Liver (tissue), 3 donors: ENCODE data around the gene HMX1.

ENCODE experiments used
- ATF3 ChIP-seq: IDR thresholded peaks from 2 replicates; pipeline ENCODE4 v1.6.1; 2016; ENCODE audit warnings: antibody characterized with exemption
- CTCF ChIP-seq: fragments of 150-350 bp; IDR thresholded peaks from 2 replicates; pipeline ENCODE4 v1.5.1; 2017; ENCODE audit warnings: improper control_type of control experiment, low read depth, low read length; ENCODE audit not compliant: missing input control
- EGR1 ChIP-seq, 2 donors: IDR thresholded peaks; 2 replicates each; pipeline ENCODE4 v1.6.1; 2016 to 2018; ENCODE audit warnings: antibody characterized with exemption in 2 of 2, low read depth in 2 of 2
- FOXA1 ChIP-seq: IDR thresholded peaks from 2 replicates; pipeline ENCODE4 v1.6.1; 2016; ENCODE audit warnings: antibody characterized with exemption
- GABPA ChIP-seq, 2 donors: IDR thresholded peaks in 1 of 2; conservative IDR thresholded peaks in 1 of 2; 2 replicates each; pipeline ENCODE4 v1.6.1; 2016; ENCODE audit warnings: antibody characterized with exemption in 2 of 2, mild to moderate bottlenecking in 1 of 2, moderate library complexity in 1 of 2
- HNF4G ChIP-seq: IDR thresholded peaks from 2 replicates; pipeline ENCODE4 v1.6.1; 2016; ENCODE audit warnings: antibody characterized with exemption
- JUND ChIP-seq, 2 donors: IDR thresholded peaks; 2 replicates each; pipeline ENCODE4 v1.6.1; 2016; ENCODE audit warnings: antibody characterized with exemption in 2 of 2
- MAX ChIP-seq: IDR thresholded peaks from 2 replicates; pipeline ENCODE4 v1.6.1; 2016; ENCODE audit warnings: antibody characterized with exemption
- RAD21 ChIP-seq, 2 donors: IDR thresholded peaks; 2 replicates each; pipeline ENCODE4 v1.6.1; 2016; ENCODE audit warnings: antibody characterized with exemption in 2 of 2, mild to moderate bottlenecking in 2 of 2
- REST ChIP-seq: IDR thresholded peaks from 2 replicates; pipeline ENCODE4 v1.6.1; 2016; ENCODE audit warnings: antibody characterized with exemption, mild to moderate bottlenecking
- TAF1 ChIP-seq: conservative IDR thresholded peaks from 2 replicates; pipeline ENCODE4 v1.6.1; 2016; ENCODE audit warnings: antibody characterized with exemption, mild to moderate bottlenecking
- donor health status: healthy.
- donor health status: healthy.

GRCh38 chr4:8871417-8872401, at the start of gene HMX1:
- TF ChIP-seq CTCF (no peak), JUND (IDR thresholded peaks at IDR 0.05) (no peak), GABPA (IDR thresholded peaks at IDR 0.05 in 1 of 2, conservative IDR thresholded peaks at IDR 0.05 in 1 of 2) (no peak), RAD21 (IDR thresholded peaks at IDR 0.05) (no peak), REST (no peak), TAF1 (no peak), ATF3 (no peak), MAX (no peak), HNF4G (no peak), EGR1 (IDR thresholded peaks at IDR 0.05; ENCODE audit: low read depth in 2 of 2) (no peak), FOXA1 (no peak)
